CD4-positive, CD25-positive, alpha-beta regulatory T cell (primary cell): Measurements from ENCODE around the gene RAB3IL1. TPM values are rescaled to one million over a fixed set of nuclear protein-coding genes. Genes with fewer than 3 reads are reported as not detected.

Experiments used
- ATAC-seq, 2 donors: fragments of 150-1000 bp; cut with Tn5 transposase; one replicate each; pipeline ENCODE4 v1.10.0; 2021; ENCODE audit warnings: low read depth in 2 of 2, moderate number of reproducible peaks in 2 of 2, moderate library complexity in 1 of 2
- DNase-seq, 3 donors: peaks; one replicate each; pipeline versions ENCODE4 v3.0.0 to v3.0.0-alpha.2; 2012 to 2022; ENCODE audit warnings: mixed read lengths in 1 of 3
- H3K27ac ChIP-seq: one replicate; pipeline ENCODE4 v1.7.0; 2013; ENCODE audit warnings: mild to moderate bottlenecking, low read length; ENCODE audit not compliant: insufficient read depth, poor library complexity, severe bottlenecking
- H3K27me3 ChIP-seq: one replicate; pipeline ENCODE4 v1.7.0; 2013; ENCODE audit warnings: low read length; ENCODE audit not compliant: control insufficient read depth, insufficient read depth
- H3K36me3 ChIP-seq: one replicate; pipeline ENCODE4 v1.7.0; 2013; ENCODE audit warnings: mild to moderate bottlenecking, low read length, moderate library complexity; ENCODE audit not compliant: control insufficient read depth, insufficient read depth
- H3K4me1 ChIP-seq: 2 replicates; pipeline ENCODE4 v1.7.0; 2013; ENCODE audit warnings: mild to moderate bottlenecking, low read length; ENCODE audit not compliant: insufficient read depth, control insufficient read depth, poor library complexity, severe bottlenecking
- H3K4me3 ChIP-seq: one replicate; pipeline ENCODE4 v1.7.0; 2013; ENCODE audit warnings: low read depth, mild to moderate bottlenecking, low read length, moderate library complexity
- H3K9me3 ChIP-seq, 2 experiments: 1 replicate in 1 of 2; 2 replicates in 1 of 2; pipeline ENCODE4 v1.7.0; 2013; ENCODE audit warnings: low read length in 2 of 2, mild to moderate bottlenecking in 1 of 2, moderate library complexity in 1 of 2; ENCODE audit not compliant: control insufficient read depth in 2 of 2
- H3K27ac Mint-ChIP-seq, 3 donors: one replicate each; pipeline ENCODE4 v1.8.0; 2020 to 2022; ENCODE audit warnings: mild to moderate bottlenecking in 3 of 3, mixed read lengths in 3 of 3, moderate library complexity in 2 of 3
- H3K27me3 Mint-ChIP-seq: one replicate; pipeline ENCODE4 v1.8.0; 2022; ENCODE audit warnings: mild to moderate bottlenecking, mixed read lengths
- H3K36me3 Mint-ChIP-seq: one replicate; pipeline ENCODE4 v1.8.0; 2020; ENCODE audit warnings: mixed read lengths
- H3K4me1 Mint-ChIP-seq, 4 donors: one replicate each; pipeline ENCODE4 v1.8.0; 2020 to 2022; ENCODE audit warnings: mixed read lengths in 4 of 4, mild to moderate bottlenecking in 1 of 4
- H3K4me3 Mint-ChIP-seq, 4 donors: one replicate each; pipeline ENCODE4 v1.8.0; 2020 to 2022; ENCODE audit warnings: mild to moderate bottlenecking in 4 of 4, mixed read lengths in 4 of 4, moderate library complexity in 3 of 4
- H3K9me3 Mint-ChIP-seq, 7 donors: one replicate each; pipeline ENCODE4 v1.8.0; 2020 to 2022; ENCODE audit warnings: mixed read lengths in 7 of 7, mild to moderate bottlenecking in 3 of 7, moderate library complexity in 2 of 7
- polyA plus RNA-seq, 4 donors: library from polyadenylated mRNA; unstranded; fragments of 300-500 nt; fragmentation: Illumina TruSeq; gene quantifications; one replicate each; pipeline ENCODE4 v1.2.3, GENCODE V29; 2021
- total RNA-seq: library from RNA; stranded (reverse); gene quantifications from one replicate; pipeline ENCODE4 v1.2.3, GENCODE V29; 2022

Gene RAB3IL1
- total and polyA plus RNA-seq, 5 donors from 2014 or later, result not detected

- H3K36me3 ChIP-seq, result no peaks in the 10 kb centered on the region
- peaks cover 11% of the 10 kb centered on the region for H3K4me1 ChIP-seq
- Mint-ChIP-seq H3K9me3 (peaks cover 0 to 2% (median 0%) of the 10 kb centered on the region in 7 donors), H3K4me3 (peak within 1 kb of the TSS; percentile 69 to 86 (median 80)), H3K4me1 (peaks cover 0 to 7% (median 0%) of the 10 kb centered on the region in 4 donors), H3K27ac (peak within 1 kb of the TSS in 2 of 3 donors; percentile 38 to 89), H3K36me3 (no peaks in the 10 kb centered on the region), H3K27me3 (peaks cover 4% of the 10 kb centered on the region)
- no peaks in the 10 kb centered on the region for H3K27me3 ChIP-seq
- H3K27ac ChIP-seq, result peak within 1 kb of the TSS; percentile 33
- no peaks in the 10 kb centered on the region for H3K9me3 ChIP-seq
- ATAC-seq (peak; percentile 52 to 62), DNase-seq (peak; percentile 32 to 72 (median 41))
- peak within 1 kb of the TSS; percentile 32 for H3K4me3 ChIP-seq
Measured at GRCh38 chr11:61891331-61892084, 25.9 kb downstream of the RAB3IL1 start, which contains the start of gene FADS3. FADS3 (minus strand) TSS chr11:61891545; CDS start chr11:61891381, 164 bp downstream.

GRCh38 chr11:61890529-61891330 lies 26.6 kb downstream of the RAB3IL1 start:
- no peaks in the 10 kb centered on the region for H3K27me3 ChIP-seq
- no peaks in the 10 kb centered on the region for H3K36me3 ChIP-seq
- peak overlapping the region; percentile 32 for H3K4me3 ChIP-seq
- H3K27ac ChIP-seq, result no peak overlapping the region
- Mint-ChIP-seq H3K36me3 (no peaks in the 10 kb centered on the region), H3K27ac (peak overlapping the region in 2 of 3 donors; percentile 38 to 89), H3K9me3 (peaks cover 0 to 2% (median 0%) of the 10 kb centered on the region in 7 donors), H3K4me1 (peaks cover 0 to 7% (median 0%) of the 10 kb centered on the region in 4 donors), H3K27me3 (peaks cover 4% of the 10 kb centered on the region), H3K4me3 (peak overlapping the region; percentile 34 to 86 (median 78))
- H3K9me3 ChIP-seq, result no peaks in the 10 kb centered on the region
- ATAC-seq (no peak), DNase-seq (peak; percentile 13 to 31 (median 26))
- peaks cover 11% of the 10 kb centered on the region for H3K4me1 ChIP-seq

- H3K27me3 ChIP-seq, result no peaks in the 10 kb centered on the region
- no peaks in the 10 kb centered on the region for H3K36me3 ChIP-seq
- ATAC-seq, result no peak
- Mint-ChIP-seq H3K4me3 (peak overlapping the region in 3 of 4 donors; percentile 57 to 82 (median 68)), H3K27me3 (peaks cover 4% of the 10 kb centered on the region), H3K27ac (peak overlapping the region in 1 of 3 donors; percentile 5), H3K4me1 (peaks cover 0 to 7% (median 0%) of the 10 kb centered on the region in 4 donors), H3K36me3 (no peaks in the 10 kb centered on the region), H3K9me3 (peaks cover 0 to 2% (median 0%) of the 10 kb centered on the region in 7 donors)
- DNase-seq, result no peak
- H3K4me3 ChIP-seq, result no peak overlapping the region
- peaks cover 11% of the 10 kb centered on the region for H3K4me1 ChIP-seq
- no peaks in the 10 kb centered on the region for H3K9me3 ChIP-seq
- H3K27ac ChIP-seq, result no peak overlapping the region
Measured at GRCh38 chr11:61889831-61890230, 27.5 kb downstream of the RAB3IL1 start.

GRCh38 chr11:61888590-61888989 lies 28.8 kb downstream of the RAB3IL1 start:
- ATAC-seq, result no peak
- no peak overlapping the region for H3K4me3 ChIP-seq
- H3K4me1 ChIP-seq, result peaks cover 11% of the 10 kb centered on the region
- H3K36me3 ChIP-seq, result no peaks in the 10 kb centered on the region
- Mint-ChIP-seq H3K9me3 (peaks cover 0 to 2% (median 0%) of the 10 kb centered on the region in 7 donors), H3K36me3 (no peaks in the 10 kb centered on the region), H3K4me1 (peaks cover 0 to 7% (median 0%) of the 10 kb centered on the region in 4 donors), H3K27ac (no peak overlapping the region), H3K27me3 (peaks cover 4% of the 10 kb centered on the region), H3K4me3 (peak overlapping the region in 1 of 4 donors; percentile 43)
- no peaks in the 10 kb centered on the region for H3K9me3 ChIP-seq
- no peak overlapping the region for H3K27ac ChIP-seq
- no peak for DNase-seq
- H3K27me3 ChIP-seq, result no peaks in the 10 kb centered on the region

- DNase-seq, result no peak
- Mint-ChIP-seq H3K27me3 (peaks cover 4% of the 10 kb centered on the region), H3K4me1 (peaks cover 0 to 7% (median 0%) of the 10 kb centered on the region in 4 donors), H3K27ac (no peak overlapping the region), H3K4me3 (no peak overlapping the region), H3K36me3 (no peaks in the 10 kb centered on the region), H3K9me3 (peaks cover 0 to 2% (median 0%) of the 10 kb centered on the region in 7 donors)
- Histone ChIP-seq H3K4me1 (peaks cover 11% of the 10 kb centered on the region), H3K27ac (no peak overlapping the region), H3K36me3 (no peaks in the 10 kb centered on the region), H3K4me3 (no peak overlapping the region), H3K9me3 (no peaks in the 10 kb centered on the region), H3K27me3 (no peaks in the 10 kb centered on the region)
- no peak for ATAC-seq
Measured at GRCh38 chr11:61887839-61888494, 29.4 kb downstream of the RAB3IL1 start.

GRCh38 chr11:61886643-61887042 lies 30.7 kb downstream of the RAB3IL1 start:
- H3K4me1 ChIP-seq, result peaks cover 11% of the 10 kb centered on the region
- Mint-ChIP-seq H3K4me3 (no peak overlapping the region), H3K4me1 (peaks cover 0 to 5% (median 0%) of the 10 kb centered on the region in 4 donors), H3K27ac (no peak overlapping the region), H3K9me3 (no peaks in the 10 kb centered on the region), H3K27me3 (peaks cover 4% of the 10 kb centered on the region), H3K36me3 (no peaks in the 10 kb centered on the region)
- ATAC-seq, result no peak
- H3K9me3 ChIP-seq, result no peaks in the 10 kb centered on the region
- no peaks in the 10 kb centered on the region for H3K27me3 ChIP-seq
- H3K4me3 ChIP-seq, result no peak overlapping the region
- no peak for DNase-seq
- H3K36me3 ChIP-seq, result no peaks in the 10 kb centered on the region
- no peak overlapping the region for H3K27ac ChIP-seq

- Histone ChIP-seq H3K9me3 (no peaks in the 10 kb centered on the region), H3K4me1 (peaks cover 9% of the 10 kb centered on the region), H3K4me3 (no peak overlapping the region), H3K36me3 (no peaks in the 10 kb centered on the region), H3K27me3 (no peaks in the 10 kb centered on the region), H3K27ac (no peak overlapping the region)
- DNase-seq (no peak), ATAC-seq (no peak)
- H3K4me3 Mint-ChIP-seq, result no peak overlapping the region
- peaks cover 0 to 5% (median 0%) of the 10 kb centered on the region in 4 donors for H3K4me1 Mint-ChIP-seq
- H3K36me3 Mint-ChIP-seq, result no peaks in the 10 kb centered on the region
- no peaks in the 10 kb centered on the region for H3K9me3 Mint-ChIP-seq
- H3K27me3 Mint-ChIP-seq, result peaks cover 4% of the 10 kb centered on the region
- no peak overlapping the region for H3K27ac Mint-ChIP-seq
Measured at GRCh38 chr11:61885784-61886580, 31.4 kb downstream of the RAB3IL1 start.
